GM12891 (cell line): ENCODE data around the gene ANXA5.

ENCODE experiments used
- DNase-seq: peaks from one replicate; pipeline ENCODE4 v3.0.0; 2011; ENCODE audit warnings: low spot score; ENCODE audit not compliant: insufficient read length
- FAIRE-seq: peaks from 2 replicates; lab custom pipeline; 2011; peaks lifted over from hg19 to GRCh38; lab: Jason Lieb, UNC
- PAX5 ChIP-seq: IDR thresholded peaks from 2 replicates; pipeline ENCODE4 v1.6.1; 2011; ENCODE audit warnings: low read length, moderate library complexity, mild to moderate bottlenecking; ENCODE audit not compliant: insufficient read depth, severe bottlenecking
- POLR2A ChIP-seq: IDR thresholded peaks from 2 replicates; pipeline ENCODE4 v1.6.1; 2011; ENCODE audit warnings: low read depth, low read length, control low read depth
- POLR2AphosphoS5 ChIP-seq: IDR thresholded peaks from 2 replicates; pipeline ENCODE4 v1.6.1; 2011; ENCODE audit warnings: low read depth, low read length, control low read depth
- POU2F2 ChIP-seq: IDR thresholded peaks from 2 replicates; pipeline ENCODE4 v1.6.1; 2011; ENCODE audit warnings: low read depth, mild to moderate bottlenecking, control low read depth, low read length, moderate library complexity
- SPI1 ChIP-seq: IDR thresholded peaks from 2 replicates; pipeline ENCODE4 v1.6.1; 2011; ENCODE audit warnings: low read depth, low read length, control low read depth
- TAF1 ChIP-seq: IDR thresholded peaks from 2 replicates; pipeline ENCODE4 v1.6.1; 2011; ENCODE audit warnings: low read depth, low read length, control low read depth

The ANXA5 gene

DNA sequence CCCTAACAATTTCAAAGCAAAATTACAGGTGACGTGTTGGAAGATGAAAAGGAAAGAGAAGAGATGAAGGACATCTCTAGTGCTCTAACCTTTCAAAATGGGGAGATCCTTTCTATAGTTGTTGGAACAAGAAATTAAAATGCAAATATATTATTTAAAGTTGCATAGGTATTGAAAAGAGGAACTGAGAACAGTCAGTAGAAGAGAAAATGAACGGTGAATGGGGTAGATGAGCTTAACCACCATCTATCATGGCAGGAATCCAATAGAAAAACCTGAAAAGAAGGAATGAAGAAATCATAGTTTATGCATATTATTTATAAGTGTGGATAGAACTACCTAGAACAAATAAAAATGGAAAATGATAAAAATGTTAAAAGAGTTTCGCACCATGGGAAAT lies 42.0 kb downstream of the ANXA5 start:
- TF ChIP-seq POLR2AphosphoS5 (no peak), SPI1 (peak; percentile 93)
- DNase-seq: no peak
- no peak for FAIRE-seq

DNA sequence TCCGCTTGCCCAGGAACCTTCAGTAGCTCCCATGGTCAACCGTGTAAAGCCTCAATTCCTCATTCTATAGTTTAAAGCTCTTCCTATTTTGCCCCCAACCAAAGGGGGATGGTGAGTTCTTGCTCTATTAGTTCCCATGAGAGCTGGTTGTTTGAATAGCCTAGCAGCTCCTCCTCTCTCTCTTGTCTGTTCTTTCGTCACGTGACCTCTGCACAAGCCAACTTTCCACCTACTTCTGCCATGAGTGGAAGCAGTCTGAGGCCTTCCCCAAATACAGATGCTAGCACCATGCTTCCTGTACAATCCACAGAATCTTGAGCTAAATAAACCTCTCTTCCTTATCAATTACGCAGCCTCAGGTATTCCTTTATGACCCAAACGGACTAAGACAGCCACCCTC lies 42.8 kb downstream of the ANXA5 start:
- FAIRE-seq (no peak), DNase-seq (no peak)
- TF ChIP-seq POLR2AphosphoS5: no peak
- no peak for TF ChIP-seq TAF1
- no peak for TF ChIP-seq POLR2A
- no peak for TF ChIP-seq PAX5
- no peak for TF ChIP-seq SPI1
- no peak for TF ChIP-seq POU2F2

DNA sequence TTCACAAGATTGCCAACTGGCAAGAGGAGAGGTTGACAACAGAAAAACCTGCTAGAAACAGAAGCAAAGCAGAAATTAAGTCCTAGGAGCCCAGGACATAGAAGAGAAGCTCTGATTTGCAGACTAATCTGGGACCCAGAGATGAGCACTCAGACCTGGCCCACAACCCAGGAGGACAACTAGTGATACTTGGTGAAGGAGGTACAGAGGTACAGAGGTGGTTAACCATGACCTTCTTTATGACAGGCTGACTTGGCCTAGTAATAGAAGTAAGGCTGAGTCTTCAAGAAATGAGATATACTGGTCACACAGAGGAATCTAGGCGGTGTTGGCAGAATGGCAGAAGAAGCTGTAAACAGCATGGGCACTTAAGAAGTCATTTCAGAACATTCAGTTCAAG lies 43.6 kb downstream of the ANXA5 start:
- DNase-seq: no peak
- TF ChIP-seq POLR2AphosphoS5 (no peak), POU2F2 (no peak), POLR2A (no peak), PAX5 (no peak), TAF1 (no peak), SPI1 (no peak)
- peak; percentile 16 for FAIRE-seq

DNA sequence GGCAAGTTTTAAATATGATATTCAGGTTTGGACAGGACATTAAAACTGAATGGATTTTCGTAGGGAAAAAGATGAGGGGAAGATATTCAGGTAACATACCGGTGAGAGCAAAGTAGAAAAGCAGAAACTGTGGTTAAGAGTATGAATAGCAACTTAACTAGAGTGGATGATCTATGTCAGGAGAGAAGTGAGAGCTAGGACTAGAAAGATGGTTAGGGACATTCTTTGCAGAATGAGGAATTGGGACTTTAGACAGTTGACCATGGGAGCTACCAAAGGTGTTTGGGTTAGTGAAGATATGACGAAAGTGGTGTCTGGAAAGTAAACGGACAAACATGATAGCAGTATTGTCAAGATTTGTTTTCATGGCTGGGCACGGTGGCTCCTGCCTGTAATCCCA lies 45.2 kb downstream of the ANXA5 start:
- DNase-seq (no peak), FAIRE-seq (no peak)
- TF ChIP-seq SPI1 (peak; percentile 53), POU2F2 (no peak)

DNA sequence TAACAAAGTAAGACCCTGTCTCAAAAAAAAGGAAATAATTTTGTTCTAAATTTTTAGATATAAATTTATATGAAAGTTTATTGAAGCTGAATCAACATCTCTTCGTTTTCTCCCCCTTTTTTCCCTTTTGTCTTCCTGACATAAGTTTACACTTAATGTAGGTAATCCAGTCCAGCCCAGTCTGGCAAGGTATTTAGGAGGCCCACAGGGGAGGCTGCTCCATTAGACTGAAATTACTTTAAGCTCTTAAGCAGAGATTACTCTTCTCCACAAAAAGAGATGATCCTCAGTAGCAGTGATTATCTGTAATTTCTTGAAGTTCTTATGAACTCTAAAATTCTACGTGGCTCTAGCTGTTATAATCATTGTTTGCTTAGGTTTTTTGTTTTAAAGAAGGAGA lies 46.0 kb downstream of the ANXA5 start:
- FAIRE-seq (no peak), DNase-seq (no peak)
- no peak for TF ChIP-seq PAX5

DNA sequence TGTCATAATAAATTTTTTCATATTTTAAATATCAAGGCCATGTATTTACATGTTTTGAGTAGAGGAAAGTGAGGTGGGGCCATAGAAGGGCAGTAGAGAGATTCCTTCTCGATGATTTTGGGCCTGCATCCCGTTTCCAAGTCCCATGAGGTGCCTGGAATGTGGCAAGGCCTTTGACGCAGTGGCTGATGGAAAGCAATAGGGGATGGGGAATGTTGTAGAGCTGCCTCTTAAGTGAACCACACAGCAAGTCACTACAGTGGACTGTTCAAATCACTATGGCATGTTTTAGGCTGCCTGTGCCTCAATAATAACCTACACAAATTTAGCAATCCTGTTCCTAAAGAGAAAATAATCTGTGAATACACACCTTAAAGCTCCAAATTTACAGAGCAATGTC lies 48.3 kb downstream of the ANXA5 start:
- FAIRE-seq (no peak), DNase-seq (no peak)
- TF ChIP-seq TAF1 (no peak), SPI1 (no peak), PAX5 (no peak), POLR2A (no peak), POLR2AphosphoS5 (no peak), POU2F2 (no peak)

DNA sequence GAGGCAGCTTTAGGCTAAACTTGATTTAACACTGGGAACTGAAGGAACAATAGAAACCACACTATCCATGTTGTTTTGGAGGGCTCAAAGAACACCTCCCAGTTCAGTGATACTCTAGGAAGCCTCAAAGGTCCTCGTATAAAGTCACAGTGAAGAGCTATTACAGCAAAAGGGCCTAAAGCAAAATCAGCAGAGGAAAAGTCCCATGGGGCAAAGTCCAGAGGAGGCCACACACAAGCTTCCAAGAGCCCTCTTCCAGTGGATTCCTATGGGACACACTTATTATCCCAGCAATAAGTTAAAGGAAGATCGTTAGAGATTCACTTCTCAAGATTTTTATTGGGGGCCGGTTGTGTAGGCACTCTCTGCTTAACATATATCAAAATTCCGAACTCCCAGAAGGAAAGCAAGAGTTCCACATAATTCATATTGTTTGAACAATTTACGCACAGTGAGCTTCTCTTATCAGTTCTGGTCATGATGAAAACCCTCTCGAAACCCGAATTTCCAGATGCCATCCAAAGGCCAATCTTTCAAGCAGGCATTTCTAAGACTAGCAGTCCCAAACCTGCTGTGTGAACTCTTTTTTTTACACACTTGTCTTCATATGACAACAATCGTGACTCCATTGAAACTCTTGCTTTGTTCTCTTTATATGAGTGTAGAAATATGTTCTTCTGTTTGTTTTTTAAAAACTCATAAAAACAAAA lies 53.7 kb downstream of the ANXA5 start:
- FAIRE-seq: no peak

DNA sequence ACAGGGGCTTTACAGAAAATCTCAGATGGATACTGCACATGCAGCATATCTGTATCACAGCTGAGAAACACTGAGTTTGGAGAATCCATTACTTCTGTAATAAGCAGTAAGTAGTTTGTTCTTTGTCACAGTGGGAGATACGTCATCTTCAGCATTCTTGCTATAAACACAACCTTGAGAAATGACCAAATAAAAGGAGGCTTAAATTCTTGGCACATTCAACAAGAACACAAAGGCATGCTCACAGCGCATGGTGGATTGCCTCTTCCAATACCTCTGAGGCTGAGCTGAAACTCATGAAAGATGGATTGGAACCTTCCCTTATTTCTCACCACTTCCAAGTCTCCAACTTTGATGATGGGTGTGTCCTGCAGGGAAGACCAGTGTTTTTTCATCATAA lies 54.5 kb downstream of the ANXA5 start:
- DNase-seq (no peak), FAIRE-seq (no peak)
- TF ChIP-seq PAX5 (no peak), TAF1 (no peak), POLR2A (no peak), SPI1 (no peak), POU2F2 (no peak), POLR2AphosphoS5 (no peak)

More for the DNA sequence above, 53.7 kb downstream of the ANXA5 start:
- DNase-seq: no peak
- TF ChIP-seq POLR2A (no peak), TAF1 (no peak), POLR2AphosphoS5 (no peak), SPI1 (no peak), PAX5 (no peak)

DNA sequence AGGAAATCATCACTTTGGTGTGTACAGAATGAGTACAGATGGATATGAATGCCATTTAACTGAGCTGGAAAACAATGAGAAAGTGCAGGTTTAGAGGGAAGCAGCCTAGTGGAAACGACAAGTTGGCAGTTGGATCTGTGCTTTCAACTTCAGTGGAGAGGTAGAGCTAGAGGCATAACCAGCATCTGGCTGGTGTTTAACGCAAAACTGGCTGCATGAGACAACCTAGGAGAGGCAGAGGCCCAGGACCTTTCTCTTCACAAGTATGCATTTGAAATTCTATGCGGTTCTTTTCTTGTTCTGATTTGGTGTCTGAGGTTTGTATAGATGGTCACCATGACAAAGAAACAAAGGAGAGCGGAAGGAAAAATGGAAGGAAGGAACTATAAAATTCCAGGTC lies 63.1 kb downstream of the ANXA5 start:
- FAIRE-seq: no peak
- DNase-seq: no peak
- TF ChIP-seq POLR2A (no peak), PAX5 (no peak), POLR2AphosphoS5 (no peak), SPI1 (no peak), POU2F2 (no peak), TAF1 (no peak)

DNA sequence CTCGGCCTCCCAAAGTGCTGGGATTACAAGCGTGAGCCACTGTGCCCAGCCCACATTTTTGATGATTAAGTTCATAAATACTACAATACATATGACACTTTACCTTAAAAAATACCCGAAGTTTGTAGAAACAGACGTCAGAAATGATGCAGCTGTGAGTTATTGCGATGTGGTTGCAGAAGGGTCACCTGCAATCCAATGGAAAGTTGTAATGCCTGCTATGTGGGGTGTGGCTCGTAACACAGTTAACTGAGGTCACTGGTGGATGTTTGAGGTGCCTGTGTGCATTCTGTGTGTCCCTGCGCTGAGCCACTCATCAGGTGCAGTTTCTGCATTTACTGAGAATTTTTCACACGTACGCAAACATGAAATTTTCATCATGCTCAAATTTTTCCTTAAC lies 64.1 kb downstream of the ANXA5 start:
- FAIRE-seq: no peak
- DNase-seq: no peak
- TF ChIP-seq POLR2A: no peak
- TF ChIP-seq POLR2AphosphoS5: no peak
- TF ChIP-seq POU2F2: no peak
- no peak for TF ChIP-seq SPI1
- no peak for TF ChIP-seq TAF1
- TF ChIP-seq PAX5: no peak
